Keratinocyte (primary cell): ENCODE data around the gene FDX2.

ENCODE experiments used
- CTCF ChIP-seq, 3 experiments: IDR thresholded peaks in 1 of 3; conservative IDR thresholded peaks in 1 of 3; optimal IDR thresholded peaks in 1 of 3; 2 replicates in 2 of 3; 3 replicates in 1 of 3; pipeline versions ENCODE3 to v1.5.1; 2011; ENCODE audit warnings: low read length in 3 of 3, mild to moderate bottlenecking in 3 of 3, moderate library complexity in 2 of 3, control low read depth in 1 of 3, inconsistent platforms in 1 of 3; ENCODE audit not compliant: insufficient read depth in 2 of 3; ENCODE audit errors: extremely low read depth in 1 of 3
- EZH2 ChIP-seq: IDR thresholded peaks from one replicate; pipeline ENCODE4 v1.6.1; 2012; ENCODE audit warnings: inconsistent platforms, mild to moderate bottlenecking, low read length, moderate library complexity

GRCh38 chr19:10318807-10319682 is 3.2 kb upstream of the FDX2 start:
- no peak for TF ChIP-seq CTCF (optimal IDR thresholded peaks at IDR 0.05 in 1 of 3, IDR thresholded peaks at IDR 0.05 in 1 of 3, conservative IDR thresholded peaks at IDR 0.05 in 1 of 3; ENCODE audit: extremely low read depth in 1 of 3, insufficient read depth in 2 of 3, low read length in 3 of 3)
- no peak for TF ChIP-seq EZH2
